ENCODE measurements around the gene AJM1. TPM values are rescaled to one million over a fixed set of nuclear protein-coding genes. Genes with fewer than 3 reads are reported as not detected.

Gene AJM1
- total RNA-seq, 1 experiment from 2014 or later: 2.9 TPM

DNA sequence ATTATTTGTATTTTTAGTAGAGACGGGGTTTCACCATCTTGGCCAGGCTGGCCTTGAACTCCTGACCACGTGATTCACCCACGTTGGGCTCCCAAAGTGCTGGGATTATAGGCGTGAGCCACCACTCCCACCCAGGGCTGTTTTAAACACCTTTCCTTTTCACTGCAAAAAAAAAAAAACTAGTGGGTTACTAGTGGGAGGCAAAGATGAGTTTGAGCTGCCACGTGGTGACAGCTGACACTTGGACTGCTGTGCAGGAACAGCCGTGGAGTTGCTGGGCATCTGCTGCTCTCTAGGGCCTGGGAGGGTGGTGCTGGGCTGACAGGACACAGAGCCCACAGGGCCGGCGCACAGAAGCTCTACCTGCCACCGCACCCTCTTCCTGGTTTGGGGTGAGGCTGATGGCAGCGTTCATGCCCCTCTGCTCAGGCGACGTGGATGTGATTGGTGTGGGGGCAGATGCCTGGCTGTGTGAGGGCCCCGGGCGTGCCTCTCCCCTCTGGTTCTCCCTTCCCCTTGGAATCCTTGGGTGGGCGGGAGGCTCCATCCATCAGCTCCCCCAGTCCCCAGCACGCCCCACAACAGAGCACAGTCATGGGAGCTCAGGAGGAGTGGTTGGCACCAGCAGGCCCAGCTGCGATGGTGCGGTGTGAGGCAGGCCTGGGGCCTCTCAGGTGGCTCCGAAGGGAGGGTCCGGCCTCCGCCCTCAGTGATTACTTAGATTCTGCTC, 17.6 kb upstream of the AJM1 start:
- Mint-ChIP-seq H3K9me3 (ENCODE audit: low read depth, unreplicated experiment) (no peaks in the 10 kb centered on the region), H3K27ac (ENCODE audit: unreplicated experiment) (no peak overlapping the region), H3K27me3 (ENCODE audit: unreplicated experiment) (no peaks in the 10 kb centered on the region), H3K36me3 (ENCODE audit: insufficient read depth, unreplicated experiment) (peaks cover 17% of the 10 kb centered on the region), H3K4me3 (ENCODE audit: low read depth, unreplicated experiment) (no peak overlapping the region), H3K4me1 (ENCODE audit: low read depth, unreplicated experiment) (no peaks in the 10 kb centered on the region)
- intact Hi-C loops (cut with micrococcal nuclease; ENCODE audit: unreplicated experiment): no loop called here
- DNase-seq: no peak
- CTCF ChIA-PET: interaction anchor here (0.7 kb wide), 1 partner anchor 149 kb away, joined by 3 read pairs; no protein-coding TSS in a partner anchor
- TF ChIP-seq, protein P1, sequence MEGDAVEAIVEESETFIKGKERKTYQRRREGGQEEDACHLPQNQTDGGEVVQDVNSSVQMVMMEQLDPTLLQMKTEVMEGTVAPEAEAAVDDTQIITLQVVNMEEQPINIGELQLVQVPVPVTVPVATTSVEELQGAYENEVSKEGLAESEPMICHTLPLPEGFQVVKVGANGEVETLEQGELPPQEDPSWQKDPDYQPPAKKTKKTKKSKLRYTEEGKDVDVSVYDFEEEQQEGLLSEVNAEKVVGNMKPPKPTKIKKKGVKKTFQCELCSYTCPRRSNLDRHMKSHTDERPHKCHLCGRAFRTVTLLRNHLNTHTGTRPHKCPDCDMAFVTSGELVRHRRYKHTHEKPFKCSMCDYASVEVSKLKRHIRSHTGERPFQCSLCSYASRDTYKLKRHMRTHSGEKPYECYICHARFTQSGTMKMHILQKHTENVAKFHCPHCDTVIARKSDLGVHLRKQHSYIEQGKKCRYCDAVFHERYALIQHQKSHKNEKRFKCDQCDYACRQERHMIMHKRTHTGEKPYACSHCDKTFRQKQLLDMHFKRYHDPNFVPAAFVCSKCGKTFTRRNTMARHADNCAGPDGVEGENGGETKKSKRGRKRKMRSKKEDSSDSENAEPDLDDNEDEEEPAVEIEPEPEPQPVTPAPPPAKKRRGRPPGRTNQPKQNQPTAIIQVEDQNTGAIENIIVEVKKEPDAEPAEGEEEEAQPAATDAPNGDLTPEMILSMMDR (IDR thresholded peaks at IDR 0.05; ENCODE audit: unreplicated experiment): no peak
- BruUV-seq (replicated peaks): no TSS peak

DNA sequence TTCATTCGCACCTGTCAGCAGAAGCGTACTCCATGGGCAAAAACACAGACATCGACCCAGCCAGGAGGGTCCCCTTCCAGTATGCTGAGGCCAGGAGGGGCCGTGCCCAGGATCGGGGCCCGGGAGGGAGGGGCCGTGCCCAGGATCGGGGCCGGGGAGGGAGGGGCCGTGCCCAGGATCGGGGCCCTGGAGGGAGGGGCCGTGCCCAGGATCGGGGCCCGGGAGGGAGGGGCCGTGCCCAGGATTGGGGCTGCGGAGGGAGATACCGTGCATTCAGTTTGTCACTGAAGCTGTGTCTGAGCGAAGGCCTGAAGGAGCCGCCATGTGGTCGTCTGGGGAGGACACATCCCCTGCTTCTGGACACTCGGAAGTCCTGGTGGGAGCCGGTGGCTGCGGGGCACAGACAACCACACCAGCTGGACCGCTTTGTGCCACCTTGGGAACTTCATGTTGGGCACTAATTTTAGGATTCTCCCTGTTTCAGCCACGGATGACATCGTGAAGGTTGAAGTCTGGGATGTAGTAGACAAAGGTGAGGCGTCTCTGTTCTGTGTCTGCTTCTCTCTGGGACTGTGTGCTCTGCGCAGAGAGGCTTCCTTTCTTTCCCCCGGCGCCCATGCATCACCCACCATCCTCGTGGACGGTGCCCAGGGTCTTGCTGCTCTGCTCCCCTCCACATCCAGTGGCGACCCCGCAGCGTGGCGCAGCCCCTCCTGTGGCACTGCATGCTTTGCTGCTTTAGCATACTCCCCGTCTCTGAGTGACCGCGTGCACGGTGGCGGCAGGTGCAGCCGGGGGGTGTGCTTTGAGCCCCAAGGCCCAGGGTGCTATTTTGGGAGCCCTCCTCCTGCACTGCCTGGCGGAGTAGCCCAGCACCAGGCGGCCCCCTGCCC, 16.7 kb upstream of the AJM1 start:
- CTCF ChIA-PET: no interaction called here
- TF ChIP-seq, protein P1 (IDR thresholded peaks at IDR 0.05; ENCODE audit: unreplicated experiment): no peak
- Mint-ChIP-seq H3K4me3 (ENCODE audit: low read depth, unreplicated experiment) (no peak overlapping the region), H3K9me3 (ENCODE audit: low read depth, unreplicated experiment) (no peaks in the 10 kb centered on the region), H3K27ac (ENCODE audit: unreplicated experiment) (no peak overlapping the region), H3K4me1 (ENCODE audit: low read depth, unreplicated experiment) (no peaks in the 10 kb centered on the region), H3K36me3 (ENCODE audit: insufficient read depth, unreplicated experiment) (peaks cover 16% of the 10 kb centered on the region), H3K27me3 (ENCODE audit: unreplicated experiment) (no peaks in the 10 kb centered on the region)
- DNase-seq: no peak
- no TSS peak for BruUV-seq (replicated peaks)
- intact Hi-C loops (cut with micrococcal nuclease; ENCODE audit: unreplicated experiment): no loop called here

DNA sequence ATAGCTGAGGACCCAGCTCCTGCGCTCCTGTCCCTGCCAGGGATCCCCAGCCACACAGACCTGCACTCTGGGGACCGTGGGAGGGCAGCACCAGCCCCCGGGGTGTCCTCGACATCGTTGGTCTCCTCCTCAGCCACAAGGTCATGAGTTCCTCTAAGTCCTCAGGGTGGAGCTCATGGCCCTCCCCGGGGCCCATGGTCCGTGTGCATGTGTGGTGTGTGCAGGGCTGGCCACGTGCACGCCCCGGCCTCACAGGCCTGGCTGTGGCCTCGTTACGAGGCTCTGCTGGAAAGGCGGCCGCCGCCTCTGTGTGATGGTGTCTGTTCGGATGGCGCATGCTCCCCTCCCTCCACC, 16.1 kb upstream of the AJM1 start:
- no peaks in the 10 kb centered on the region for H3K4me1 Mint-ChIP-seq (ENCODE audit: low read depth, unreplicated experiment)
- TF ChIP-seq, protein P1 (IDR thresholded peaks at IDR 0.05; ENCODE audit: unreplicated experiment): no peak
- no peaks in the 10 kb centered on the region for H3K9me3 Mint-ChIP-seq (ENCODE audit: low read depth, unreplicated experiment)
- no peaks in the 10 kb centered on the region for H3K27me3 Mint-ChIP-seq (ENCODE audit: unreplicated experiment)
- no peak overlapping the region for H3K27ac Mint-ChIP-seq (ENCODE audit: unreplicated experiment)
- DNase-seq: no peak
- BruUV-seq (replicated peaks): no TSS peak
- no peak overlapping the region for H3K4me3 Mint-ChIP-seq (ENCODE audit: low read depth, unreplicated experiment)
- H3K36me3 Mint-ChIP-seq (ENCODE audit: insufficient read depth, unreplicated experiment): peaks cover 19% of the 10 kb centered on the region
- CTCF ChIA-PET: interaction anchor here (0.6 kb wide), 1 partner anchor 152 kb away, joined by 3 read pairs; no protein-coding TSS in a partner anchor
- intact Hi-C loops (cut with micrococcal nuclease; ENCODE audit: unreplicated experiment): no loop called here

DNA sequence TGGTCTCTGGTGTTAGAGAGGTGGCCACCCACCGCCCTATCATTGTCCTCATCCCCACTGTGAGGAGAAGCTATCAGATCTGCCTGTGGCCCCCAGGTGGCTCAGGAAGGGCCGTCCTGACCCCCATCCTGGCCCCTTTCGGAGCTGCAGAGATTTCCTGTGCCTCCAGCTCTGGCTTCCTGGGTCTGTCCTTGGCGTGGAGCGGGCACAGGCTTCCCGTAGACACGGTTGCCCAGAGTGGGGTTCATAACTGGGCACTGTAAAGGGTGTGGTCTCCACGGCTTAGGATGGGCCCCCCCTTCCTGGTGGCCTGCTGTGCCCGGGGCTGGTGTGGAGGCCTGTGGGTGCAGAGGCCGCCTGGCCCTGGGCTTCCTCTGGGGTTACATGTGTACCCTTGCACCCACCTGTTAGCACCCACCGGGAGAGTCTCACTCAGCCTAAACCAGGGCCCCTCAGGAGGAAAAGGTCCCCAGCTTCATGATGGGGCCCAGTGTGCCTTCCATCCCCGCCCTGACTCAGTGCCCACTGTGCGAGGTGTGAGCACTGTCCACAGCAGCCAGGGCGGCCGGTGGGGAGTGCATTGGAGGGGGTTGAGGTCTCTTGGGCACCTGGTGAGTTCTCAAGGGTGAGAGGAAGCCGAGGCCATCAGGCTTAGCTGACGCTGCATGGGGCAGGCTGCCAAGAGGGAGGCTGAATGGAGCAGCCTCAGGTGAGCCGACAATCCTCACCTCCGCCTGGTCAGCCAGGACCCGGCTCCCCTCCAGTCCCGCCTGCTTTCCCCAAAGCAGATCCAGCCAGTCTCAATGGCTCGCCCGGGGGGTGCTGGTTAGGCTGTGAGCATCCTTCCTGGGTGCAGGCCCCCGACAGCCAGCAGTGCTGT, 15.3 kb upstream of the AJM1 start:
- Mint-ChIP-seq H3K4me1 (ENCODE audit: low read depth, unreplicated experiment) (no peaks in the 10 kb centered on the region), H3K27ac (ENCODE audit: unreplicated experiment) (no peak overlapping the region), H3K27me3 (ENCODE audit: unreplicated experiment) (no peaks in the 10 kb centered on the region), H3K9me3 (ENCODE audit: low read depth, unreplicated experiment) (no peaks in the 10 kb centered on the region), H3K4me3 (ENCODE audit: low read depth, unreplicated experiment) (no peak overlapping the region), H3K36me3 (ENCODE audit: insufficient read depth, unreplicated experiment) (peaks cover 27% of the 10 kb centered on the region)
- no peak for DNase-seq
- intact Hi-C loops (cut with micrococcal nuclease; ENCODE audit: unreplicated experiment): no loop called here
- BruUV-seq (replicated peaks): no TSS peak
- TF ChIP-seq, protein P1 (IDR thresholded peaks at IDR 0.05; ENCODE audit: unreplicated experiment): no peak
- CTCF ChIA-PET: interaction anchor here (0.6 kb wide), 1 partner anchor 151 kb away, joined by 3 read pairs; no protein-coding TSS in a partner anchor

All from Calu3 (cell line).